Ovary (tissue), 3 donors: ENCODE measurements around the gene ARL2.

ENCODE experiments used
- CTCF ChIP-seq, 3 donors: fragments of 450-650 bp in 2 of 3; fragments of 200-600 bp in 1 of 3; IDR thresholded peaks; one replicate each; pipeline versions ENCODE4 v1.5.1 to v1.8.0; 2016 to 2022; ENCODE audit warnings: antibody characterized with exemption in 3 of 3, mild to moderate bottlenecking in 1 of 3
- EP300 ChIP-seq: sonication (generic); formaldehyde crosslinking; IDR thresholded peaks from one replicate; pipeline ENCODE4 v1.6.1; 2017; ENCODE audit warnings: antibody characterized with exemption
- POLR2A ChIP-seq: fragments of 450-650 bp; IDR thresholded peaks from one replicate; pipeline ENCODE4 v1.6.1; 2017; ENCODE audit warnings: antibody characterized with exemption, mild to moderate bottlenecking, moderate library complexity
- donor health status: DM: no; HTN: no; CAD: no.

DNA sequence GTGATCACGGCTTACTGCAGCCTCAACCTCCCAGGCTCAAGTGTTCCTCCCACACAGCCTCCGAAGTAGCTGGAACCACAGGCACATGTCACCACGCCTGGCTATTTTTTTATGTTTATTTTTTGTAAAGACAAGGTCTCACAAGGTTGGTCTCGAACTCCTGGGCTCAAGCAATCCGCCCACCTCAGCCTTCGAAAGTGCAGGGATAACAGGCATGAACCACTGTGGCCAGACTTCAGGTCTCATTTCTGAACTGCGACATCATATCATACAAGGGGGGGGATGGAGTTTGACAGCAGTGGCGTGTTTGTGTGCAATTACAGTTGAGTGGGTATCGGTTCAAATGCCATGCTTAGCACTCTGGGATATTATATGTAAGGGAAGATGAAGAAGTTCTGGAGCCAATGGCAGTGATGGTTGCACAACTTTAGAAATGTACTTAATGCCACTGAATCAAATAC lies 37.5 kb downstream of the ARL2 start:
- no peak for TF ChIP-seq CTCF (IDR thresholded peaks at IDR 0.05)
- no peak for TF ChIP-seq EP300
- no peak for TF ChIP-seq POLR2A
